HepG2 (cell line): ENCODE results near the gene IRF2. TPM values are rescaled to one million over a fixed set of nuclear protein-coding genes. Genes with fewer than 3 reads are reported as not detected.

Source experiments
- ATAC-seq: fragments of 200-7000 bp; cut with Tn5 transposase; 3 replicates; pipeline ENCODE4 v1.9.1; 2020; ENCODE audit warnings: mild to moderate bottlenecking, moderate library complexity
- BruUV-seq: library from RNA; stranded (reverse); fragments of 400-500 nt; replicated peaks from 2 replicates; lab custom pipeline; 2021; lab: Mats Ljungman, UMichigan
- CTCF ChIA-PET: fragments of 300-600 bp; formaldehyde crosslinking; extraction: SDS; loops from one replicate; lab custom pipeline; 2021; ENCODE audit warnings: low total read pairs, inconsistent platforms, low intra/inter-chr PET ratio; lab: Yijun Ruan, JAX
- POLR2A ChIA-PET: fragments of 350-600 bp; sonication (Branson Sonifier 250); formaldehyde crosslinking; loops from one replicate; lab custom pipeline; 2020; ENCODE audit warnings: antibody characterized with exemption, inconsistent platforms; lab: Yijun Ruan, JAX
- DNase-seq: peaks from one replicate; pipeline ENCODE4 v3.0.0-alpha.2; 2015; ENCODE audit warnings: low spot score
- FAIRE-seq: peaks from 3 replicates; lab custom pipeline; 2011; peaks lifted over from hg19 to GRCh38; lab: Jason Lieb, UNC
- H2AFZ ChIP-seq: one replicate; pipeline ENCODE4 v1.6.1; 2011; ENCODE audit warnings: low read length, inconsistent platforms
- H3K27ac ChIP-seq: fragments of 300-600 bp; 3 replicates; pipeline ENCODE4 v1.8.0; 2011; ENCODE audit warnings: mixed run types, mild to moderate bottlenecking, mixed read lengths, low read length, inconsistent platforms; ENCODE audit not compliant: insufficient read depth; ENCODE audit errors: extremely low read length
- H3K27me3 ChIP-seq, 2 experiments: fragments of 200-600 bp in 1 of 2; 2 replicates in 1 of 2; 3 replicates in 1 of 2; pipeline versions ENCODE4 v1.6.0 to v1.8.0; 2011; ENCODE audit warnings: low read length in 2 of 2, mild to moderate bottlenecking in 2 of 2, moderate library complexity in 2 of 2, inconsistent platforms in 1 of 2; ENCODE audit not compliant: insufficient read depth in 2 of 2, control insufficient read depth in 1 of 2
- H3K36me3 ChIP-seq, 2 experiments: fragments of 200-600 bp in 1 of 2; replicated peaks in 1 of 2; 2 replicates in 1 of 2; 3 replicates in 1 of 2; pipeline versions ENCODE4 v1.5.1 to v1.8.0; 2011; ENCODE audit warnings: low read length in 2 of 2, inconsistent platforms in 1 of 2; ENCODE audit not compliant: insufficient read depth in 2 of 2, control insufficient read depth in 1 of 2
- H3K4me1 ChIP-seq: 2 replicates; pipeline ENCODE4 v1.5.1; 2012; ENCODE audit warnings: low read length, inconsistent platforms; ENCODE audit not compliant: insufficient read depth
- H3K4me2 ChIP-seq: 2 replicates; pipeline ENCODE4 v1.6.0; 2011; ENCODE audit warnings: low read depth, low read length, inconsistent platforms
- H3K4me3 ChIP-seq, 3 experiments: fragments of 200-600 bp in 1 of 3; sonication (generic), shearing (Covaris generic) in 1 of 3; replicated peaks in 1 of 3; 2 replicates each; pipeline ENCODE4 v1.5.1; 2011 to 2016; ENCODE audit warnings: low read length in 3 of 3, inconsistent platforms in 2 of 3, low read depth in 2 of 3, mild to moderate bottlenecking in 2 of 3, control low read depth in 1 of 3, mixed read lengths in 1 of 3; ENCODE audit not compliant: insufficient read depth in 1 of 3
- H3K79me2 ChIP-seq: one replicate; pipeline ENCODE4 v1.6.1; 2011; ENCODE audit warnings: low read length, inconsistent platforms; ENCODE audit not compliant: insufficient read depth
- H3K9ac ChIP-seq: 2 replicates; pipeline ENCODE4 v1.6.0; 2011; ENCODE audit warnings: mild to moderate bottlenecking, low read depth, low read length, inconsistent platforms; ENCODE audit not compliant: insufficient read depth
- H3K9me3 ChIP-seq: 2 replicates; pipeline ENCODE4 v1.5.1; 2012; ENCODE audit warnings: mild to moderate bottlenecking, low read length
- H4K20me1 ChIP-seq: 2 replicates; pipeline ENCODE4 v1.6.0; 2011; ENCODE audit warnings: inconsistent platforms, mild to moderate bottlenecking, low read length, moderate library complexity; ENCODE audit not compliant: insufficient read depth
- ELF4 ChIP-seq: sonication (generic); formaldehyde crosslinking; IDR thresholded peaks from 2 replicates; pipeline ENCODE4 v1.5.0; 2020; ENCODE audit warnings: missing genetic modification reagents, mild to moderate bottlenecking, moderate library complexity, borderline replicate concordance
- GRHL1 ChIP-seq: sonication (generic); formaldehyde crosslinking; conservative IDR thresholded peaks from 2 replicates; pipeline ENCODE4 v1.8.0; 2022; ENCODE audit warnings: missing genetic modification reagents
- MED1 ChIP-seq: sonication (generic); formaldehyde crosslinking; IDR thresholded peaks from 2 replicates; pipeline ENCODE4 v1.4.0; 2020; ENCODE audit warnings: missing genetic modification reagents
- NFE2L2 ChIP-seq: fragments of 150-350 bp; IDR thresholded peaks from 2 replicates; pipeline ENCODE4 v1.6.1; 2014; ENCODE audit warnings: low read length
- RARA ChIP-seq: IDR thresholded peaks from 2 replicates; pipeline ENCODE4 v1.6.1; 2016; ENCODE audit warnings: missing genetic modification reagents, missing compliant biosample characterization
- REL ChIP-seq: sonication (generic); formaldehyde crosslinking; conservative IDR thresholded peaks from 2 replicates; pipeline ENCODE4 v1.8.0; 2022; ENCODE audit warnings: mild to moderate bottlenecking, missing genetic modification reagents, moderate library complexity
- RXRB ChIP-seq: IDR thresholded peaks from 2 replicates; pipeline ENCODE4 v1.6.1; 2016; ENCODE audit warnings: borderline replicate concordance, missing genetic modification reagents, missing compliant biosample characterization
- SIX4 ChIP-seq: sonication (generic); formaldehyde crosslinking; IDR thresholded peaks from 2 replicates; pipeline ENCODE4 v1.4.0; 2020; ENCODE audit warnings: missing genetic modification reagents
- TEF ChIP-seq: sonication (generic); formaldehyde crosslinking; IDR thresholded peaks from 2 replicates; pipeline ENCODE4 v1.5.0; 2020; ENCODE audit warnings: missing genetic modification reagents
- U2AF2 ChIP-seq: fragments of 200-400 bp; formaldehyde crosslinking; IDR thresholded peaks from 2 replicates; pipeline ENCODE4 v1.6.1; 2017; ENCODE audit warnings: low read depth, mild to moderate bottlenecking, low read length
- ZBTB21 ChIP-seq: sonication (generic); formaldehyde crosslinking; IDR thresholded peaks from 2 replicates; pipeline ENCODE4 v1.4.0; 2020; ENCODE audit warnings: missing genetic modification reagents
- ZFP1 ChIP-seq: IDR thresholded peaks from 2 replicates; pipeline ENCODE4 v1.6.1; 2016
- ZFY ChIP-seq: sonication (generic); formaldehyde crosslinking; IDR thresholded peaks from 2 replicates; pipeline ENCODE4 v1.4.0; 2020; ENCODE audit warnings: missing genetic modification reagents
- ZKSCAN5 ChIP-seq: sonication (generic); formaldehyde crosslinking; IDR thresholded peaks from 2 replicates; pipeline ENCODE4 v1.5.1; 2020; ENCODE audit warnings: mild to moderate bottlenecking, missing genetic modification reagents
- ZNF121 ChIP-seq: sonication (generic); formaldehyde crosslinking; IDR thresholded peaks from 2 replicates; pipeline ENCODE4 v1.5.0; 2020; ENCODE audit warnings: mild to moderate bottlenecking, missing genetic modification reagents
- ZNF281 ChIP-seq: sonication (generic); formaldehyde crosslinking; IDR thresholded peaks from 2 replicates; pipeline ENCODE4 v1.4.0; 2020; ENCODE audit warnings: missing genetic modification reagents, borderline replicate concordance
- ZNF382 ChIP-seq: sonication (generic); formaldehyde crosslinking; IDR thresholded peaks from 2 replicates; pipeline ENCODE4 v1.5.0; 2020; ENCODE audit warnings: missing genetic modification reagents, mild to moderate bottlenecking, borderline replicate concordance
- ZNF510 ChIP-seq: sonication (generic); formaldehyde crosslinking; IDR thresholded peaks from 2 replicates; pipeline ENCODE4 v1.4.0; 2020; ENCODE audit warnings: low read depth, mild to moderate bottlenecking, missing genetic modification reagents
- WGBS: methylation state at CpG from one replicate; pipeline ENCODE4 v1.1.6; 2017; ENCODE audit warnings: low lambda C conversion rate; 5-methylcytosine and 5-hydroxymethylcytosine counted together
- in situ Hi-C: cut with HindIII; loops from 2 replicates; pipeline ENCODE4 v1.10.0; 2017; ENCODE audit warnings: low pct_unique_long_range_greater_than_20kb; ENCODE audit not compliant: extremely low pct_ligation_motif_present
- intact Hi-C: fragments of 100-400 bp; cut with micrococcal nuclease; formaldehyde crosslinking; loops from one replicate; pipeline ENCODE4 v1.10.0; 2022; ENCODE audit not compliant: unreplicated experiment
- polyA plus RNA-seq, 8 experiments: library from polyadenylated mRNA; depleted of rRNA in 3 of 8; stranded (reverse) in 7 of 8; unstranded in 1 of 8; fragments of >200 nt; fragmentation: Illumina TruSeq in 4 of 8; extraction: Trizol in 4 of 8; gene quantifications; 2 replicates each; pipeline versions ENCODE4 v1.2.1 to v1.2.3, GENCODE V29; 2011 to 2016; ENCODE audit warnings: low read depth in 4 of 8, missing spikeins in 1 of 8, mixed read lengths in 1 of 8; ENCODE audit not compliant: insufficient read depth in 1 of 8
- total RNA-seq, 5 experiments: library from RNA; depleted of rRNA; stranded (reverse); fragments of >200 nt; fragmentation: Illumina TruSeq; extraction: Trizol; gene quantifications; 2 replicates each; pipeline ENCODE4 v1.2.3, GENCODE V29; 2016; ENCODE audit warnings: low read depth in 1 of 5

Gene IRF2
- total and polyA plus RNA-seq, 2 of the 13 experiments (the other 11 are each of a cell fraction or from before 2014, with no cell fraction given) = 15.5 to 28.8 TPM

- no peak for TF ChIP-seq GRHL1 (CRISPR knock-in tag)
- TF ChIP-seq ZBTB21 (CRISPR knock-in tag) = no peak
- TF ChIP-seq MED1 (CRISPR knock-in tag) = no peak
- no peak; the same call in 1 of the 2 replicates for TF ChIP-seq ZNF510 (CRISPR knock-in tag)
- no peak for TF ChIP-seq ZFY (CRISPR knock-in tag)
- TF ChIP-seq RARA = 0 out of 2 replicates have a peak, but pooled peaks have one; percentile 29
- TF ChIP-seq REL (CRISPR knock-in tag) = no peak
- TF ChIP-seq U2AF2 = no peak
- 0 out of 2 replicates have a peak, but pooled peaks have one; percentile 8 for TF ChIP-seq ZKSCAN5 (CRISPR knock-in tag)
- no peak for TF ChIP-seq ZNF121 (CRISPR knock-in tag)
These were observed 2.3 kb downstream of the IRF2 start (continued) for GRCh38 chr4:184471881-184472613.

- Histone ChIP-seq H3K4me2 (no peak overlapping the region), H3K4me3 (no peak overlapping the region), H3K27me3 (no peaks in the 10 kb centered on the region; a peak in 1 of 5 replicates), H3K9me3 (no peaks in the 10 kb centered on the region), H3K9ac (no peak overlapping the region), H2AFZ (no peak overlapping the region), H3K79me2 (peaks cover 81% of the 10 kb centered on the region), H3K27ac (no peak overlapping the region), H4K20me1 (peaks cover 15% of the 10 kb centered on the region), H3K36me3 (no peaks in the 10 kb centered on the region), H3K4me1 (peaks cover 37% of the 10 kb centered on the region)
- DNase-seq (no peak), ATAC-seq (no peak), FAIRE-seq (no peak)
- ChIA-PET CTCF (no interaction called here), POLR2A (no interaction called here)
- 93% methylated on average over 2 of the region's 2 CpGs for WGBS
- BruUV-seq = no TSS peak
- intact Hi-C loops = loop anchor here (5.0 to 10.0 kb wide), 3 partner anchors 123 to 183 kb away; partner anchors contain the start of genes CASP3 and PRIMPOL
- in situ Hi-C loops = loop anchor here (5.0 kb wide), 1 partner anchor 38 kb away; no protein-coding TSS in a partner anchor
- TF ChIP-seq ZFY (CRISPR knock-in tag) = no peak
- TF ChIP-seq TEF (CRISPR knock-in tag) = no peak
- no peak for TF ChIP-seq NFE2L2
- no peak for TF ChIP-seq SIX4 (CRISPR knock-in tag)
- no peak for TF ChIP-seq ZNF281 (CRISPR knock-in tag)
- TF ChIP-seq RXRB (CRISPR knock-in tag) = no peak
- TF ChIP-seq ZFP1 (CRISPR knock-in tag) = no peak
- TF ChIP-seq ZNF382 (CRISPR knock-in tag) = no peak
- no peak for TF ChIP-seq ELF4 (CRISPR knock-in tag)
These were observed 3.6 kb downstream of the IRF2 start for GRCh38 chr4:184470785-184471110.
